HG02885 (cell line): ENCODE results near the gene CHCHD3.

Experiments used
- ATAC-seq: cut with Tn5 transposase; IDR thresholded peaks from one replicate; pipeline ENCODE4 v1.9.1; 2021; ENCODE audit warnings: mild to moderate bottlenecking; ENCODE audit not compliant: unreplicated experiment, poor library complexity

CHCHD3 gene

GRCh38 chr7:132785870-132786269 is 296.0 kb downstream of the CHCHD3 start:
- no peak for ATAC-seq

- ATAC-seq = no peak
Measured at GRCh38 chr7:132784406-132784805, 297.5 kb downstream of the CHCHD3 start.

DNA sequence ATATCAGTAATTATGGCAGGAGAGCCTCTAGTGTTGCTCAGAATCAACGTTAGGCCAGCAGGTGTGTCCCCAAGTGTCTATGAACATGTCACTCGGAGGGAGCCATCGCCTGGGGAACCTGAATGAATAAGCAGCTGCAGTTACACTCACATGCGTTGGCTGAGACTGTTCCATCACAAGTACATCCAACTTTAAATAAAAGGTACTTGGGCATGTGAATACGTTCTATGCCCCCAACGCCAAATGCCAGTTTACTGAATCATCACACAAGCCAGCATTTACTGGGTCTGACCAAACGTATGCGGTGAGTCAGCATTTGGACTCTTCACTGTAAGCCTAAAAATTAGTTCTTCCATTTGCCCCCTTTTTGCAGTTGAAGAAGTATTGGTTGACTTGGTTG is 298.1 kb downstream of the CHCHD3 start:
- ATAC-seq = no peak

- no peak for ATAC-seq
Measured at GRCh38 chr7:132782777-132783640, 298.9 kb downstream of the CHCHD3 start.

DNA sequence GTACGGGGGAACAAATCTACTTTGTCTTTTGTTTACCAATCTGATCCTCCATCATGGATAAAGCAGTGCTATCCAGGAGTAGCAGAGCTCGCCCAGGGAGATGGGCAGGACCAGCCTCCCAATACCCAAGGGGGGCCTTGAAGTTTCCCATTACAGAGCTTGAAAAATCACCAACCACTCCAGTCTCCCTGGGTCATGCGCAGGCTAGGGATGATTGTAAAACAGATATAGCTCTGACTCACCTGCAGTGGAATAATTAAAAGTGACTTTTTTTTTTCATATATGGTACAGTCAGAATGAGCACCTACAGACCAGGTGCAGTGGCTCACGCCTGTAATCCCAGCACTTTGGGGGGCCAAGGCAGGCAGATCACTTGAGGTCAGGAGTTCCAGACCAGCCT is 301.1 kb downstream of the CHCHD3 start:
- ATAC-seq = no peak

- ATAC-seq = no peak
Measured at GRCh38 chr7:132779164-132779563, 302.7 kb downstream of the CHCHD3 start.

DNA sequence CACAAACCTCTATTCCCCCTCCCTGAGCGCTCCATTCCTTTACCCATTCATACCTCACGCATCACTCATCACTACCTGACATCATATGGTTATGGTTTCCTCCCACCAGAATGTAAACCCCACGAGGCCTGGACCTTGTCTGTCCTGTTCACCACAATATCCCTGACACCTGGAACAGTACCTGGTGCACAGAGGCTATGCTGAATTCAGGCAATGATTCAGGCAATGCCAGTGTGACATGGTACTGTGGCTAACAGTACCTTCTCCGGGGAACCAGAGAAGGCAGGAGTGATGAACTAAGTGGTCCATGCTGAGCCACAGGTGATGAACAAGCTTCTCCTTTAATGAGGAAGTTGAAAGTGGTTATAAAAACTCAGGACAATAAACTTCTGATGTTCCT is 303.1 kb downstream of the CHCHD3 start:
- ATAC-seq = no peak

GRCh38 chr7:132777956-132778355 is 303.9 kb downstream of the CHCHD3 start:
- ATAC-seq = no peak

DNA sequence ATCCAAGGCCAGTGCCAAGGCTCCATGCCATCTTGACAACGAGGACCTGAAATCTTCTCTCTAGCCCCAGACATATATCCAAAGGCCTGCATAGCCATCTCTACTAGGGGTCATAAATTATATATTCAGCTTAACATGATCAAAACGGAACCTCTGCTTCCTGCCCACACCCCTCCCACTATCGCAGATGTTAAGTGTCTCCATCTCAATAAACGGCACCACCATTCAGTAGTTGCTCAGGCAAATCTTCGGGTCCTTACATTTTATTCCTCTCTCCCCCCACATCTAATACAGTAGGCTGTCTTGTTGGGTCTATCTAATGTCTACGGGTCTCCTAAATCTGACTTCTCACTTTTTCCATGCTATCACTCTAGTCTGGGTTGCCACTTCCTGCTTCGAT is 304.5 kb downstream of the CHCHD3 start:
- no peak for ATAC-seq

DNA sequence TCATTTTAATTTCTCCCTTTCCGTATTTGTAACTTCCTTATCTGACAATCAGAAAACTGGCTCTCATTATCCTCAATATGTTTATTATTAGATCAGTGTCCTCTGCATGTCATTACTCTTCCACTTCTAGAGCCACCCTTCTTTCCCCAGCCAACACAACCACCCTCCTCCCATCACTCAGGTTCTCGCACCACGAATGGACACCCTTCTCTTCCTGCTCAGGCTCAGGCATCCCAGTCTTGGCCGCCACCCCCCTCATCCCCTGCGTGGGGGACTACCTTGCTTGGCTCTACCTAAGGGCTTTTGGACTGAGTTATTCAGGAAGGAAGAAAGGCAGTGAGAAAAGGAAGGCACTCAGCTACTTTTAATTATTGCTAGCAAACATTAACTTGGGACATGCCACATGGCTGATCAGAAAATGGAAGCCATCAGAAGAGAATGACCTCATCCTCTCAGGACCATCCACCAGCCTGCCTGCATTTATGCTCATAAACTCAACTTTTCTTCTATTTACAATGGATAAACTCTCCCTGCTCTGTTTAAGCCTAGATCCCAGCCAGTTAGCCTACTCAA is 305.8 kb downstream of the CHCHD3 start:
- no peak for ATAC-seq

DNA sequence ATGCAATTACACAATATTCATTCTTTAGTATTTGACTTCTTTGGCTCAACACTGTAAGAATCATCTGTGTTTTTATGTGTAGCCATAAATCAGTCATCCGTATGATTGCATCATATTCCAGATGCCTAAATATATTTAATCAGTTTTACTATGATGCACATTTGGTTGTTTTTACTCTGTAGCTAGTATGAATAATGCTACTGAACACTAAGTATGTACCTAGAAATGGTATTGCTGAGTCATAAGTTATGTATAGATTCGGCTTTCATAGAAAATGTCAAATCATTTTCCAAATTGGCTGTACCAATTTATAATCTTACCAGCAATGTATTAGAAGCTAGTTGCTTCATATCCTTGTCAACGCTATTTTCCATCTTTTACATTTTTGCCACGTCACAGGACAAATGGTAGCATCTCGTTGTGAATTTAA is 308.3 kb downstream of the CHCHD3 start:
- no peak for ATAC-seq

- ATAC-seq = no peak
Measured at GRCh38 chr7:132771301-132771730, 310.6 kb downstream of the CHCHD3 start.

GRCh38 chr7:132770055-132770454 is 311.8 kb downstream of the CHCHD3 start:
- no peak for ATAC-seq

- ATAC-seq = no peak
Measured at GRCh38 chr7:132769280-132769679, 312.6 kb downstream of the CHCHD3 start.

- ATAC-seq = no peak
Measured at GRCh38 chr7:132768099-132768498, 313.8 kb downstream of the CHCHD3 start.

- no peak for ATAC-seq
Measured at GRCh38 chr7:132767378-132767777, 314.5 kb downstream of the CHCHD3 start.

GRCh38 chr7:132766660-132767059 is 315.2 kb downstream of the CHCHD3 start:
- no peak for ATAC-seq

DNA sequence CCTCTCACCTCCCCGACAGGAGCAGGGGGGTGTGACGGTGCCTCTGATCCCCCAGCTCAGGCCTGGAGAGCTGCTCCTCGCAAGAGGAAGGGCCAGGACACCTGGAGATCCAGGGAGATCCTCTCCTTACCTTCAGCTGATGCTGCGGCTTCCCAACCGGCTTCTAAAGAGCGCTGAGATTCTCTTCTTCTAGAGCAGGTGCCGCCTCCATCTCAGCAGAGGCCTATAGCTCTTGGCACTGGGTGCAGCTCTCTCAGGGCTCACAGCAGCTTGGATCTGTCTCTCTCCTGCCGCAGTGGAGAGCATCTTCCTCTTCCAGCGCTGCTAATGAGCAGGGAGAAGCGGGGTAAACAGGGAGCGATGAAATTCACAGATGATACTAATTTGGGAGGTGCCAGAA is 316.0 kb downstream of the CHCHD3 start:
- ATAC-seq = no peak

DNA sequence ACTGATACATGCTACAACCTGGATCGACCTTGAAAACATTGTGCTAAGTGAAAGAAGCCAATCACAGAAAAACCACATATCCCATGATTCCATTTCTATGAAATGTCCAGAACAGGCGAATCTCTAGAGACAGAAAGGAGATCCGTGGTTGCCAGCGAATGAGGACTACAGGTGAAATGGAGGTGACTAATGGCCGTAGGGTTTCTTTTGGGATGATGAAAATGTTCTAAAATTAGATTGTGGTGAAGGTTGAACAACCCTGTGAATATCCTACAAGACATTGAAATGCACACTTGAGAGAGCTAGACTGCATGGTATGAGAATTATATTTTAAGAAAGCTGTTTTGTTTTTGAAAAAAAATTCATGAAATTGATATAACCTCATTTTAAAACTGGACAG is 317.1 kb downstream of the CHCHD3 start:
- ATAC-seq = no peak

GRCh38 chr7:132760866-132761265 is 321.0 kb downstream of the CHCHD3 start:
- no peak for ATAC-seq

GRCh38 chr7:132760244-132760623 is 321.7 kb downstream of the CHCHD3 start:
- no peak for ATAC-seq
